Renal pelvis (tissue), 4 donors: ENCODE measurements around the gene GJB3. TPM values are rescaled to one million over a fixed set of nuclear protein-coding genes. Genes with fewer than 3 reads are reported as not detected.

ENCODE experiments used
- DNase-seq: peaks from one replicate; pipeline ENCODE4 v3.0.0-alpha.2; 2013
- polyA plus RNA-seq, 3 donors: library from polyadenylated mRNA; unstranded; fragments of 120-200 nt; gene quantifications; one replicate each; pipeline ENCODE4 v1.2.1, GENCODE V29; 2013; ENCODE audit not compliant: insufficient read length in 3 of 3

The GJB3 gene
- polyA plus RNA-seq, 3 donors = 0.26 to 0.35 (median 0.30) TPM

DNA sequence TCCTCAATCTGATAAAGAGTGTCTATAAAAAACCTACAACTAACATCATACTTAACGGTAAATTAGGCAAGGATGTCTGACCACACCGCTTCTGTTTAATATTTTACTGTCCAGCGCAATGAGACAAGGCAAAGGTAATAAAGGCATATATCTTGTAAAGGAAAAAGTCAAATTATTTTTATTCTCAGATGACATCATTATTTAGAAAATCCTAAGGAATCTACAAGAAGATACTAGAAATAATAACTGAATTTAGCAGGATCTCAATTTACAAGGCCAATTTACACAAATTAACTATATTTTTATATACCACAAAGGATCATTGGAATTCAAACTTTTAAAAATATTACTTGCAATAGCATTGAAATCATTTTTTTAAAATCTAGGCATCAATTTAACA, 41.2 kb downstream of the GJB3 start:
- DNase-seq = no peak

DNA sequence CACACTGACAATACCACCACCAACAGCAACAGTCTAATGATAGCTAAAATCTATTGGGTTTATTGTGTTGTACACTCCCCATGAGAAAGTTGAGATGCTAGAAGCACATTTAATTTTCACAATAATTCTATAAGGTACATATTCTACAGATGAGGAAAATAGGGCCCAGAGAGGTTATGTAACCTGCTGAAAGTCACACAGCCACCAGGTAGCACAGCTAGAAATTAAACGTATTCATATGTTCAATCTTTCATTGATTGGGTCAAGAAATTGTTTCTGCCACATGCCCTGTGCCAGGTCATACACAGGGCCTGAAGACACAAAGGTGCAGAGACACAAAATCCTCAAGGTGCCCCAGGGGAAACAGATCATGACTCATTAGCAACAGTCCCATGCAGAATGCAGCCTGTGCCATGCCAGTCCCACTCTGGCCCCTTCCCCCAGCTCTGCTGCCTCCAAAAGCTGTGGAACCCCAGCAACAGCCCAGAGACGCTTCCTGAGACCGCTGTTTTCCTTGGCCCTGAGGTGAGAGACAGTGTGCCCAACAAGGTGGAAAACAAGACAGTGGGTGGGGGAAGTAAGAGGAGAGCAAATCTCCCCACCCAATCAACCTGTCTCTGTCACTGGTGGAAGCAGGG, 43.9 kb downstream of the GJB3 start:
- DNase-seq = no peak

DNA sequence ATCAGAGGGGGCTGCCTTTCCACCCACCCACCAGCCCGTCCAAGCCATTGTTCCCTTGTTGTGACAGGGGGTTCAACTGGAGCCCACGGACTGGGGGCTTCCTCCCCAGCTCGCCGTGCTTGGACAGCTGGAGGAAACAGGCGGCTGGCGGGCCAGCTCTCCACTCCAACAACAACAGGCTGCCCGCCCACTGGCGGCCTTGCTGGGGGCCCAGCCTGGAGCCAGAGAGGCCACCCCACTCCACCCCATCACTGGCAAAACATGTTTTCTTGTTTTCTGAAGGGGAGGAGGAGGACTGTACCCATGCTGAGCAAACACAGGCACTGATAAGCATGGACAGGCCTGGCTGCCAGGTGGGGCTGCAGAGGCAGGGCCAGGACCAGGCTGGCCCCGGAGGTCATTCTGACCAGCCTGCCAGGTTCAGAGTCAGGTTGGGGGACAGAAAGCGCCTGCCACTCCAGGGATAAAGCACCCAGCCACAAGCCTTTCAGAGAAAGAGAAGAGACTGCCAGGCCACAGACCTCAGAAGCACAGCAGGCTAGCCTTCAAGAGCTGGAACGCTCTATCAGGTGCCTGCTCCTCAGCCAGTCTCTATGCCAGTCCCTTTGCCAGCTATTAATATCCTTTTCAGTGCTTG, 44.6 kb downstream of the GJB3 start:
- DNase-seq = no peak

DNA sequence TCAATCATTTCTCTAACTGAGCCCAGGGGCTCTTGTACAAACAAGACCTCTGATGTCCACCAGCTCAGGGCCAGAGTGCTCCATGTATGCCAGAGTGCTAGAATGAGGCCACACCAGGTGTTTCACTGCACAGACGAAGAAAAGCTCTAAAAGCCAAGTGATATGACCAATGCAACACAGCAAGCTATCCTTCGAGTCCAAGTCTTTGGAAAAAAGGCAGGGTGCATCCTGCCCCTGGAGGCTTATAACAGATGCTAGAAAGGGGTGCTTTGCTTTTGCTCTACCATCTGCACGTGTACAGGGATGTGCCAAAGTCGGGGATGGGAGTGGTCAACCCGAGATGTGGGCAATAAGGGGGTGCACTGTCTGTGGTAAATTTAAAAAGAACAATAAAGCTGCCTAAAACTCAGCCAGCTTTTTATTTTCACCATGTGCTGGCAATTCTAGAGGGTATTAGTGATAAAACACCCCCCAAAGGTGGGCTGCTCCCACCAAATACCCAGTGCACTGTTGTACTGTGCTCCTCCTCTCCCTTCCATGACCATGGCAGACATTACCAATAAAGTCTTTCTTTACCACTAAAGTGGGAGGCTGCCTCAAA, 46.4 kb downstream of the GJB3 start:
- no peak for DNase-seq

DNA sequence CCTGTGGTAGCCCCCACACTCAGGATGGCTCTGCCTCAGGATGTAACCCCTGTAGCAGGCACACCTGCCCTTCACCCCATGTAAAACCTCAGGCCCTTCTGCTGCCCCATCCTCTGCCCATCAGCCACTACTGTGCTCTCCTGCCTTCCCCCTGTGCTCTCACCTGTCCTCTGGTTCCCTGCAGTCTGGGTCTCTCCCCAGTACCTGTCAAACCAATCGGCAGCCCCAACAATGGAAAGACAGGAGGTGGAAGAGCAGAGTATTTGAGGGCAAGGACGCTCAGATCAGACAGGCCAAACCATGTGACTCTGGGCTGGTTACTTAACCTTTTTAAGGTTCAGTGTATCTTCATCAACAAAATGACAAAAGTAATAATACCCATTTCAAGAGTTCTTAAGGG, 47.6 kb downstream of the GJB3 start:
- DNase-seq = no peak

DNA sequence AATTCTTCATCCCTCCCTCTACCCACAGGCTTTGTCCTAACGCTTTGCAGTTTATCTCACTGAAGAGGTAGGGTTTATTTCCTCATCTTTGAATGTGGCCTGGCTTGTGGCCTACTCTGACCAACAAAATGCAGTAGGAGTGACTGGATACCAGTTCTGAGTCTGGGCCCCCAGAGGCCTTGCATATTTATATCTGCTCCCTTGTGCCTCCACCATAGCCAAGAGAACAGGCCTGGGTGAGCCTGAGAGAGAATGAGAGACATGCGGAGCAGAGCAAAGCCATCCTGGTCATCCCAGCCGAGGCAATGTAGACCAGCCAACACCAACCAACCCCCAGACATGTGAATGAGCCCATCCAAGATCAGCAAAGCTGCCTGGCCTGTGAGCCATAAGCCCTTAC, 48.2 kb downstream of the GJB3 start:
- no peak for DNase-seq

DNA sequence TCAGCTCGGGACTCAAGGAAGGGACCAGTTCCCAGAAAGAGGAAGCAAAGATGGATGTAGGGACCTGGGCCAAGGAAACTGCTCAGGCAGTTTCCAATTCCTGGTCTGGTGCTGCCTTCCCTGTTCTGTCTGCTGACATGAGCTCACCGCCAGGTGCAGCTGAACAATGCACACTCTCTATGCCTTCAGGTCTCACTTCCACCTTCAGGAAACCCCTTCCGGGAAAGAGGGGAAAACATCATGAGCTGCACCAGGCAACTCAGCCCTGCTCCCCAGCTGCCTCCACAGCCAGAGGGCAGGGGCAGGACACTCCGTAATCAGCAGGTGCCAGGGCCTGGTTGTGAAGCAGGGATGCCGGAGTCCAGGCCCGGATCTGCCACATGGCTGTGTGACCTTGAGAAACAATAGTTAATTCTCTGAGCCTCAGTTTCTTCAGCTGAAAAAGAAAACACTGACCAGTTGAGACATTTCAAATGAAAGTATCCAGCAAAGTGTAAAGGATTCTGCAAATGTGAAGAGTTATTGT, 50.8 kb downstream of the GJB3 start:
- DNase-seq = no peak

DNA sequence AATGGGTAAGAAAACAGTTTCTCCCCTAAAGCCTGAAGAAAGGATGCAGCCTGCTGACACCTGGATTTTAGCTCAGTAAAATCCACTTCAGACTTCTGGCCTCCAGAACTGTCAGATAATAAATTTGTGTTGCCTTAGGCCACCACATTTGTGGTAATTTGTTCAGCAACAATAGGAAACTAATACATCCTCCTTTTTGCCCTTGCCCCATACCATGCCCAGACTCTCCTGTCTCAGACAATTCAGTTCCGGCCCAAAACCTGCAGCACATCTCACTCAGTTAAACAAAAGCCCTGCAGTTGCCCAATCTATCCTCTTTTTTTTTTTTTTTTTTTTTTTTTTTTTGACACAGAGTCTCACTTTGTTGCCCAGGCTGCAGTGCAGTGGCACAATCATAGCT, 52.7 kb downstream of the GJB3 start:
- DNase-seq = no peak

Other genes with a start within 250 kb of the GJB3 start
- under 1 TPM in 2 of 3 donors, not detected in 1; 0.45 to 0.63 TPM for gene GJB5, start 26.2 kb upstream of the GJB3 start, polyA plus RNA-seq
- under 1 TPM; 0.10 to 0.66 (median 0.46) TPM for gene GJB4, start 21.5 kb upstream of the GJB3 start, polyA plus RNA-seq
- gene GJA4, start 11.8 kb downstream of the GJB3 start, polyA plus RNA-seq = 10 to 100 TPM; 12.5 to 19.3 (median 18.4) TPM
- 10 to 100 TPM; 32.0 to 37.6 (median 33.9) TPM for gene SMIM12, start 78.5 kb downstream of the GJB3 start, polyA plus RNA-seq
- gene DLGAP3, start 148.4 kb downstream of the GJB3 start, polyA plus RNA-seq = 1 to 10 TPM; 3.3 to 4.0 (median 3.6) TPM
- 10 to 100 TPM; 29.3 to 31.3 (median 30.2) TPM for gene TMEM35B, start 204.1 kb downstream of the GJB3 start, polyA plus RNA-seq